DMS79 treated with DMSO at 0.1 percent for 48 hours (cell line): ENCODE measurements around the gene RARG.
"Not testable (repeated sequence)": the region's sequence is repeated elsewhere in the genome, so short reads cannot be mapped to it uniquely, and the experiment has no call there.

Experiments used
- DNase-seq: peaks from one replicate; lab custom pipeline; 2025; lab: John Stamatoyannopoulos, UW

Gene RARG

DNA sequence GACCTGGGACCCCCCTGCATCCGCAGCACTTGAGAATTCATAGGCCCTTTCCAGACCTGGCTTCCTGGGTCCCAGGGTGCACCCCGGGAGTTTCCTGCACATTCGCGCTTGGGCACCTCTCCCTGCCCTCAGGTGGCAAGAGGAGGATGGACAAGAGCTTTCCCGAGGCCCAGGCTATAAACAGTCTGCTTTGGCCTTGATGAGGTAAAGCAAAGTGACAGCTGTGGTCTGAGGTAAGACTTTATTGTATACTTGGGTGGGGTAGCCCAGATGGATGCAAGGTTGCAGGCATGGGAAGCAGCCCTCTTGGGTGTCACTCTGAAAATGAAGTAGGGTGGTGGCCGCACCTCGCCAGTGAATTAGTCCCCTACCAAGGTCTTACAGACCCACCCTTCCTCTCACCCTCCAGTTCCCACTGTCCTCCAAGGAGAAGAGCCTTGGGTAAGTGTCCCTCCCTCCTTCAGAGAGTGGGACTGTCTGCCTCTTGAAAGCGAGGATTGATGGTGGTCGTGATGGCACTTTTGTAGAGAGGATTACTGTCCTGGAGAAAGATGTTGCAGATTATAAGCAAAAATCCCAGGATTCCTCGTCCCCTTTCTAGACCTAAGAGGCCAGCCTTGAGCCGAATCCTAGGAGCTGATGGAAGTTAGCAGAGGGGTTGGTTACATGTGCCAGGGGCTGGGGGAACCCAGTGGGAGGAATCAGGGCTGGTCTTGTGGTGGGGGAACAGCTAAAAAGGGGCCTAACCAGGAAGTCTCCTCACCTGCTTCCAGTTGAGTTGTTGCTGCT is 40.7 kb downstream of the RARG start:
- no peak for DNase-seq

DNA sequence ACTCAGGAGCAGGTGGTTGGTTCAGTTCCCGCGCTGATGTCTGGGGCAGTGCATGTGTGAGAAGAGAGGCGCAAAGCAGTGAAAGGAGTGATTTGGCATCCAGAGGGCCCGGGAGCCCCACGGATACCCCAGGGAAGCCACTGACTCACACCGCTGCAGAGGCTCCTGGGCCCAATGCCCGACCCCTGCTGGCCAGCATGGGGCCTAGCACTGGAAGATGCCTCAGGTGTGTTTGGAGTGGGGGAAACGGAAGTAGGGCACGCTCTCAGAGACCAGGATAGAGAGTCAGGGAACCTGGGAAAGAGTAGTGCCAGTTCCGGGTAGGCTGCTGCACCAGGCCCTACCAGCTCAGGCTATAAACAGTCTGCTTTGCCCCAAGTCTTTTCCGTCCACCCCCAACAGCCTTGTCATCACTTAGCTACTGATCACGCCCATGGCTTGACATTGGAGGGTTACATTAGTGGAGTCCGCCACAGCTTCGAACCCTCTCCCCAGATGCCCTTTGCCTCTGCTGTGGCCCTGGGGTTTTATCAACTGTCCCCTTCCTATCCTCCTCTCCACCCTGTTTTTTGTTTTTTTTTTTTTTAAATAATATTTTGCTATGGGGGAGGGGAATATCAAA is 41.8 kb downstream of the RARG start:
- peak; percentile 18 for DNase-seq

DNA sequence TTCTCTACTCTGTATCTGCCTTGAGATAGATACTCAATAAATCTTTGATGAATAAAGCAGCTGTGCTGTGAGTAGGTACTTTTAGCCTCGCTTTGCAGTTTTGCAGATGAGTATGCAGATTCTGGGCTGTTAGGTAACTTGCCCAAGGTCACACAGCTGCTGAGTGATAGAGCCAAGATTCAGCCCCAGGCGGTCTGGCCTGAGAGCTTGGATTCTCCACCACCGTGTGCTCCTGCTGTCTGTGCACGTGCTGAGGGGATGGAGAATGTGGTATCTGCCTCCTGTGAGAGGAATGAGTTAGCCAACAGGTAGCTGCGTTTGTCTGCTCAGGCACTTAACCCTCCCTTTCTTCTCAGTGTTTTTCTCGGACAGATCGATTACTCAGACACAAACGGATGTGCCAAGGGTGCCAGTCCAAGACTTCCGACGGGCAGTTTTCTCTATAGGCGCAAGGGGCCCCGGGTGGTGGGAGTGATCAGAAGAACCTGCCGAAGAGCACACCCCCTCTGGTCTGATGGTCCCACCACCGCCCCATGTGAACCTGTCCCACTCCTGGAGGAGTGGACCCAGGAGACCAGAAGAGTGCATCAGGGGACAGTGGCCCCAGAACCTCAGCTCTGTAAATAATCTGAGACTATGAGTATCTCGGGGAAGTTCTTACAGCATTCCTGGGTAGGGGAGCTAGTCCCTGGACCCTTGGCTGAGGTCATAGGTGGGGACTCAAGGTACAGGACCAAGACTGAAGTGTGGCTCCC is 44.7 kb downstream of the RARG start:
- no peak for DNase-seq

DNA sequence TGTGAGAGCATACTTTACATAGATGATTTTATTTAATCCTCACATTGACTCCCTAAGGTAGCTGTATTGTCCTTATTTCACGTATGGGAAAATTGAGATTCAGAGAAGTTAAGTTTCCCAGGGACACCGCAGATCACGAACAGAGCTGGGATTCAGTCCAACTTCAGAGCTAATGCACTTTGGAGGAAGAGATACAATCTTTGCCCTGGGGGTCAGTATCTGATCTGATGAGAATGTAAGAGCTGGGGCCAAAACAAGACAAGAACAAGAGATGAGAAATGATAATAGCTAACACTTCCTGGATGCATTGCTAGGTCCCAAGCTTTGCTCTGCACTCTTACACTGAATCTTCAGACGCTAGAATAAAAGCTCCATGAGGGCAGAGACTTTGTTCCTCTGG is 45.3 kb downstream of the RARG start:
- DNase-seq: no peak

DNA sequence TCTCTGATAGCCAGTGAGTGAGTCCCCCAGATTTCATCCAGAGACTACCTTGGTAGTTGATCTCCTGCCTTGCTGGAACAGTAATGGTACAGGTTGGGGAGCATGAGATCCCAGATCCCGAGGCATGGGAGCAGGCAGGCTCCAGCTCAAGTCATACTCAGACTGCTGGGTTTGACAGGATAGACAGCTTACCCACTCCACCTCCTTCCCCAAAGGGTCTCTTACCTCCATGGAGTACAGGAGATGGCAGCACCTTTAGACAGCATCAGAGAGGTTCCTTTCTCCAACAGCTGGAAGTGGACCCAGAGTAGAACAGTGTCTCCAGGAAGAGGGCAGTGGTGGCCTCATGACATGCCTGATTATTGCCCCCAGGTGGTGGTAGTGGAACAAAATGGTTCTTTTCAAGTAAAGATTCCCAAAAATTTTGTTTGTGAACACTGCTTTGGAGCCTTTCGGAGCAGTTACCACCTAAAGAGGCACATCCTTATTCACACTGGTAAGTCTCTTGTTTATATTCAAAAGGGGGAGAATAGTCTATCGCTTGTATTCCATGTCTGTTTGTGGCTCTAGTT is 46.3 kb downstream of the RARG start:
- no peak for DNase-seq

DNA sequence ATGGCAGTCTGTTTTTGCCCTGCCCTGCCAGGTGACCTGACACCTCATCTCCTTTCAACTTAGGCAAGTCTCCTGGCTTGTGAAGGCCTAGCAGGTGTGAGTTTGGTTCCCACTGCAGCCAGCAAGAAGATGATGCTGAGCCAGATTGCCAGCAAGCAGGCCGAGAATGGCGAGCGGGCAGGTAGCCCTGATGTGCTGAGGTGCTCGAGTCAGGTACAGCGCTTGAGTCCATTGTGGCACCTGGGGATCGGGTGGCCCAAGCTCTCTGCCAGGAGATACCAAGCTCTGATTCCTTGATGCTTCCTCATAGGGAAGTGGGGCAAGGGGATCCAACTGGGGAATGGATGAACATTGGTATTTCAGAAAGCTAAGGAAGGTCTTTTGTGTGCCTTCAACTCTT is 47.2 kb downstream of the RARG start:
- no peak for DNase-seq

DNA sequence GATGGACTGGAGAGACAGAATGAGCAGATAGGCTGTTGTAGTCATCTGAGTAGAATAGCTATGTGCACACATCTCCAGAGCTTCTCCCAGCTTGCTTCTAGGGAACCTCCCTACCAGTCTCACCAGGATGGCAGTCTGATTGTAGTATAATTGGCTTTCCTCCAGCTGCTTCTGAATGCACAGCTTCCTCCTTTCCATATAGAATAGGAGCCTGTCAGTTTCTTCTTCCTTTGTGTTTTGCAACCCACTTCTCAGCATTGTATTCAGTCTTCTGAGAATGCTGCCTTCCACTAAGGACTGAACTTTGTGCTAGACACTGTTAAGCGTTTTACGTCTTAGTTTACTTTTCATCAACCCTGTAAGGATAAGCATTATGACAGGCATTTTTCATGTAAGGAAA is 49.1 kb downstream of the RARG start:
- no peak for DNase-seq

DNA sequence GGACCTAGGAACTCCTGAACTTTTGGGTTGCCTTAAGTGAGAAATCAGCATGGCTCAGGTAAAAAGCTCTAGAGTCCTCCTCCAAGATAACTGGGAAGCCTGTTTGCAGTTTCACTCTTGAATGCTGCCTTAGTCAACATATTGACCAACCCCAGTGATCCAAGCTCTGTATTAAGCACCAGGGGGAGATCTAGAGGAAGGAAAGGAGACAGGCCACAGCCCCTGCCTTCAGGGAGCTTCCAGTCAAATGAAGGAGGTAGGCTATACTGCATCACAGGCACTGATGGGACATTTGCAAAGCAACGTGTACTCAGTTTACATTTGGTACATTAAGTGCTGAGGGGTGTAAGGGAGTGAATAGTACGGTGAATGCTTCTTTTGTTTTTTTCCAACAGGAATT is 50.1 kb downstream of the RARG start:
- no peak for DNase-seq

DNA sequence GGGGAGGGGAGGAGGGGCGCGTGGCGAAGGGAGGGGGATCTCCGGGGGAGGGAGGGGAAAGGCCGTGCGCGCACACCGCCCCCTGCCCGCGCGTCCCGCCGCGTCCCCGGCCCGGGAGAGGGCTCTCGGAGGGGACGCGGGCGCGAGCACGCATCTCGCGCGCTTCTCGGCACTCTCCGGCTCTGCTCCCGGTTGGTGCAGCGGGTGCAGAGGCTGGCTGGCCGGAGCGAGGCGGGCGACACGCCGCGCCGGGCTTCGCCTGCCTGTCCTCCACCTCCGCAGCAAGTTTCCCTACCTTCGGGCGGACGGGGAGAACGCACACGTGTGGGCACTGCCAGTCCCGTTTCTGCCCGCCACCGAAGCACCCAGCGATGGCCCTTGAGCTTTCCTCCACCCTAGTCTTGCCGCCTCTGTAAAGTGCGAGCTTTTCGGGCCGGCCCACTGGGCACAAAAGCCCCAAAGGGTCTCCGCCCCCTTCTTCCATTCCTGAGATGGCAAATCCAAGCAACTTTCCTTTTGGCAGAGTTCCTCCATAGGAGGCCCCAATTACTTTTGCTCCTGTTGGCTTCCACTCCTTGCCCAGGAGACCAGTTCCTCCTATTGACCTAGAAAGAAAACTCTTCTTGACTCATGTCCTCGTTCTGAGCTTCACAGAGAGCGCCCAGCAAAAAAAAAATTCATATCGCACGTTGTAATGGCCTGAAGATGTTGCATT is 50.9 kb downstream of the RARG start:
- DNase-seq: no peak

DNA sequence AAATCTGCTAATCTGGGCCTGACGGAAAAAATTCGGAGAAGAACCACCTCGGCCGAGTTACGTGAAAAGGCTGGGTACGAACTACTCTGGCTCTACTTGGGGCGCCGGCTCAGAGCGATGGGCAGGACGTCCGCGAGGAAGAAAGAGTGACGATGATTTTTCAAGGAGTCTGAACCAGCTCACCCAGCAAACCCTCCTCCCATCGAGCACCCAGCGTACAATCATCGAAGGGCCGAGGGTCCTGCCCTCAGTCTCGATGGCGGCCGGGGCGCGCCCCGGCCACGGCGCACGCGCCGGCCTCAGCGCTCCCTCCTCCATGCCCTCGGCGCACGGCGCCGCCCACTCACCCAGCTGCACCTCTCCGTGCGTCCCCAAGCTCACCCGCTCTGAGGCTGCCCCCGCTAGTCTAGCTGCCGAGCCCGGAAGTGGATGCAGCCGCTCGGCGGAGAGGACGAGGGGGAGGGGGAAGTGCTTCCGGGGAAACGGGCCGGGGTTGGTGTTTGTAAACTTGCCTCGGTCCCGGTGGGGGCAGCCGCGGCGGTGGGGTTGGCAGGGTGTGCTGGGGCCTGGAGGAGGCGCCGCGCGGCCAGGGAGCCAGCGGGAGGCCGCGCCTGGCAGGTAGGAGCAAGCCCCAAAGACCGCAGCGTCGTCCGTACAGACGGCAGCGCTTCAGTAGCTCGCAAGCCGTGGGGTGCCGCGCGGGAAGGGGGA is 51.6 kb downstream of the RARG start, which contains the start of the genes CSAD and ZNF740:
Gene CSAD (minus strand): TSS at position 706 of the 711 bp plus-strand sequence. CDS start 7,455 bp downstream, outside the sequence.
Gene ZNF740 (plus strand): TSS at position 503 of the 711 bp plus-strand sequence. CDS start 1,262 bp downstream, outside the sequence.
- DNase-seq: peak; percentile 76

DNA sequence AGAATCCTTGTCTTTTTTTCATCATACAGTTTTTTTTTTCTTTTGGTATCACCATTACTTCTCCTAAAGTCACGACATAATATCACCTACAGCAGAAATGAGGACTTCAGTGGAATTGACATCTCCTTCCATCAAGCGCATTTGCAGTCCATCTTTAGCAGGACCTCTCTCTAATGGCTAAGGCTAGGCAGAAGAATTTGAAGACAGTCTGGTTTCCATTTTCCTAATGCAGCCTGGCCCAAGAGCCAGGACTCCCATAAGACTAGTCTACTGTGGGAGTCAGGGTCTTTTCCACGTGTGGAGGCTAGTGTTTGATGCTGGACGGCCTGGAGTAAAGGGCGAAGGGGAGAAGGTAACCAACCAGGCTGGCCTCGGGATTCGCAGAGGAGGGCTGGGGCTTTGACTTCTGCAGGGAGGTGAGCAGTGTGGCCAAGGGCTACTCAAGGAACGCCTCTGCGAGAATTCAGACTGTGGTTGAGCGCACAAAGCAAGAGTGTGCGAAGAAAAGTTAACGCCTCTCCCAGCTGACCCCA is 52.3 kb downstream of the RARG start:
- DNase-seq: no peak

DNA sequence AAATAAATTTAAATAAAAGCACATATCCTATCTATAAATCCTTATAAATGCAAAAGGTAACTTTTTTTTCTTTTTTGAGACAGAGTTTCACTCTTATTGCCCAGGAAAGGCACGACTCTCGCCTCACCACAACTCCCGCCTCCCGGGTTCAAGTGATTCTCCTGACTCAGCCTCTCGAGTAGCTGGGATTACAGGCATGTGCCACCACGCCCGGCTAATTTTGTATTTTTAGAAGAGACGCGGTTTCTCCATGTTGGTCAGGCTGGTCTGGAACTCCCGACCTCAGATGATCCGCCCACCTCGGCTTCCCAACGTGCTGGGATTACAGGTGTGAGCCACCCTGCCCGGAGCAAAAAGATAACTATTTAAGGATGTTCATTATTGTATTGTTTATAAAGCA is 53.2 kb downstream of the RARG start:
- DNase-seq: not testable (repeated sequence)

DNA sequence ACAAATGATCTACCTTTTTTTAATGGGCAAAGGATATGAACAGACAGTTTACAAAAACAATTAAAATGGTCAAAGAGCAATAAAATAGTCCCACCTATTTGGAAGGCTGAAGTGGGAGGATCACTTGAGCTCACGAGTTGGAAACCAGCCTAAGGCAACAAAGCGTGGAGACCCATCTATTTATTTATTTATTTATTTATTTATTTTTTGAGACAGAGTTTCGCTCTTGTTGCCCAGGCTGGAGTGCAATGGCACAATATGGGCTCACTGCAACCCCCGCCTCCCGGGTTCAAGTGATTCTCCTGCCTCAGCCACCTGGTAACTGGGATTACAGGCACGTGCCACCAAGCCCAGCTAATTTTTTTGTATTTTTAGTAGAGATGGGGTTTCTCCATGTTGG is 54.6 kb downstream of the RARG start:
- DNase-seq: peak; percentile 7

DNA sequence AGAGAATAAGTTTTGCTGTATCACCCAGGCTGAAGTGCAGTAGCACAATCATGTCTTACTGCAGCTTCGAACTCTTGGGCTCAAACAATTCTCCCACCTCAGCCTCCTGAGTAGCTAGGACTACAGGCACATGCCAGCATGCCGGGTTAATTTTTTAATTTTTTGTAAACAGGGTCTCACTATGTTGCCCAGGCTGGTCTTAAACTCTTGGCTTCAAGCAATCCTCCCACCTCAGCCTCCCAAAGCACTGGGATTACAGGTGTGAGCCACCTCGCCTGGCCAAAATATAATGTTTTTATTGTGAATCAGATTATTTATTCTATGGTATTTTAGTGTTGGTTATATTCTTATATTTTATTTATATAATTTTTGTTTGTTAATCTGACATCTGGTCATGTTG is 55.3 kb downstream of the RARG start:
- no peak for DNase-seq

DNA sequence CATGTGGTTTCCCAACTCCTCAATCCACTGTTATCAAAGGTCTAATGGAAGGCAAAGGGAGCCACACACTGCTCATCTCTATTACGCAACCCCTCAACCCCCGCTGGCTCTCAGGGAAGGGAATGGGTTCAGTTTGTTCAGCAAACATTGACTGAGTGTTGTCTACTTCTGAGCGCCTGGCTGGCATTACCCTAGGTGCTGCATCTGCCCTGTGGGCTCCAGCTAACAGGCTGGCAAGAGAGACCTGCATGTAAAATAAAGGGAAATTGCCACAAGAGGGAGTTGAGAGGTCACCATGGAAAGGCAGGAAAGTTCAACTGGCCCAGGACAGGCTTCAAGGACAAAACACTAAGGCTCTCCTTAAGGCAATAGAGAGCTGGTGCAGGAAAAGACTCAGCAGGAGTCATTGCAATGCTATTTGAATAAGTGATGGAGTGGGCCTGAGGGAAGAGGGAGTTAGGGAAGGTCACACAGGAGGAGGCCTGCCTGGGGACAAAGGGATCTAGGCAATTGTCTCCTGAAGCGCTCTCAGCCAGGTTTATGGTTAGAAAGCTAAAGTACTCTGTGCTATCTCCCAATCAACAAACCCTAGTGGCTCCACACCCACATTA is 57.0 kb downstream of the RARG start:
- DNase-seq: peak; percentile 16

DNA sequence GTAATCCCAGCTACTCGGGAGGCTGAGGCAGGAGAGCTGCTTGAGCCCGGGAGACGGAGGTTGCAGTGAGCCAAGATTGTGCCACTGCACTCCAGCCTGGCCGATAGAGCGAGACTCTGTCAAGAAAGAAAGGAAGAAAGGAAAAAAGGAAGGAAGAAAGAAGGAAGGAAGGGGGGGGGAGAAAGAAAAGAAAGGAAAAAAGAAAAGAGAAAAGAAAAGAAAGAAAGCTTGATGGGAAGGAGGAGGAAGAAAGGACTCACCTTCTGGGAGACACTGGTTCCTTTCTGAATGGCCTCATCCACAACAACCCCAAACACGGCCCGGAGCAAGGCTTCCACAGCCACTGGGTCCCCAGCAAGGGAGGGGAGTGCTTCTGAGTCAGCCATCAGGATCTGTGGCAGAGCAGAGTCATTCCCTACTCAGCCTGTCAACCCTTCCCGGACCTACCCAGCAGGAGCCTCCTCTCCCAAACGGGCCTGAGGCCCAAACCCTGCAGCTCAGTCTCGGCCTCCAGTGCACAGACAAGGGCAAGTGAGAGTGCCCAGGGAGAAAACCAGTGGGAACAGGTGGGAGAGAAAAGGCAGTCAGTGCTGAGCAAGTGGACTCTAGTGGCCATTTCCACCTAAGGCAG is 58.8 kb downstream of the RARG start:
- no peak for DNase-seq

DNA sequence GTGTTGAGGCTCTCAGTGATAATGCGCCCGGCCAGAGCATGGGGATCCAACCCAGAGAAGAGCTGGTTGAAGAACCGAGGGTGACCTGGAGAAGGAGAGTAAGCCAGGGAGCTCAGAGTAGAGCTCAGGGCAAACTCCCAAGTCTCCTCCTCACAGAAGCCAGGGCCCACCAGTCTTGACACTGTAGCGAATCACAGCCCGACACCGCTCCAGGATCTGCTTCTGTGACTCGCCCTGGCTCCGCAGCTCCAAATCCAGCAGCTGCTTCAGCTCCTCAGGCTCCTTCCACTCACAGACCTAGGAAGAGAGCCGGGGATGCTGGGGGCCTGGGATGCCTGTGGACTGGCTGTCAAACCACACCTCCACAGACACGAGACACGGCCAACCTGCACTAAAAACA is 59.7 kb downstream of the RARG start:
- DNase-seq: no peak

DNA sequence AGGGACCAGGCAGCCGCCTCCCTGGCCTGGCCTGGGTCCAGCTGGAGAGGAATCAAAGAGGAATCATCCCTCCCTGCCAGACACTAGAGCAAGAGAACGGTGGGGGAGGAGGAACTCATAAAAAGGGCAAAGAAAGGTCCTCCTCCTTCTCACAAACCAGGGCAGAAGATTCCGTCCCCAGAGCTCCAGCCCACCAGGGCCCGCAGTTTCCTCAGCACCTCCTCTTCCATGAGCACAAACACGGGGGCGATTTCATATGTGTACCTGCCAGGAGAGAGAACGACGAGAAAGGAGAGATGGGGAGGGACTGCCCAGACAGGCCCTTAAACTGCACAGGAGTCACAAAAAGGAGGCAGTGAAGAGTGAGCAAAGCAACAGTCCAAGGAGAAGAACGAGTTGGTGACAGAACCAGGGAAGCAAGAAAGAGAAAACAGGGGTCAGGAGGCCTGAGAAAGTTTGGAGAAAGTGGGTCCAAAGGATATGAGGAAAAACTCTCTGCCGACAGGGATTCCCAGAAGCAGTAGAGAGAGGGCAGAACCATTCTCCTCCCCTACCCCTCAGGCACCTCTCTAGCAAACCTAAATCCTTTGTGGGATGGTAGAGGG is 60.2 kb downstream of the RARG start:
- DNase-seq: peak; percentile 19
